Activated T-helper 17 cell treated with anti-CD3 and anti-CD28 coated beads, Interleukin-2, amount 50 U/mL, for 72 hours (primary cell): Measurements from ENCODE around the gene MRPS21. TPM values are rescaled to one million over a fixed set of nuclear protein-coding genes. Genes with fewer than 3 reads are reported as not detected.

Experiments
- ATAC-seq: fragments of 150-1000 bp; cut with Tn5 transposase; replicated peaks from 2 replicates; pipeline ENCODE4 v1.10.0; 2021; ENCODE audit warnings: mild to moderate bottlenecking, moderate library complexity
- H3K27ac Mint-ChIP-seq: one replicate; pipeline ENCODE4 v1.8.0; 2022; ENCODE audit warnings: mixed read lengths
- H3K27me3 Mint-ChIP-seq: one replicate; pipeline ENCODE4 v1.8.0; 2022; ENCODE audit warnings: mixed read lengths
- H3K36me3 Mint-ChIP-seq: one replicate; pipeline ENCODE4 v1.8.0; 2022; ENCODE audit warnings: low read depth, mild to moderate bottlenecking, mixed read lengths
- H3K4me1 Mint-ChIP-seq: one replicate; pipeline ENCODE4 v1.8.0; 2022; ENCODE audit warnings: mixed read lengths
- H3K4me3 Mint-ChIP-seq: one replicate; pipeline ENCODE4 v1.8.0; 2022; ENCODE audit warnings: mild to moderate bottlenecking, mixed read lengths
- H3K9me3 Mint-ChIP-seq: one replicate; pipeline ENCODE4 v1.8.0; 2022; ENCODE audit warnings: mixed read lengths
- total RNA-seq, 2 donors: library from RNA; stranded (reverse); gene quantifications; one replicate each; pipeline ENCODE4 v1.2.3, GENCODE V29; 2022

Gene MRPS21
- total RNA-seq, 2 donors from 2014 or later, result 66.1 to 82.9 TPM

- peak within 1 kb of the TSS; percentile 96 for H3K4me3 Mint-ChIP-seq
- H3K27ac Mint-ChIP-seq, result peak within 1 kb of the TSS; percentile 97
These were observed 24.8 kb upstream of the MRPS21 start, which contains the start of gene APH1A for GRCh38 chr1:150268705-150269403. TSS of gene APH1A (minus strand) at chr1:150269016. CDS start at chr1:150268810, 206 bp downstream.

GRCh38 chr1:150269451-150269850, 24.2 kb upstream of the MRPS21 start:
- ATAC-seq, result no peak
- Mint-ChIP-seq H3K4me3 (peak overlapping the region; percentile 96), H3K27ac (peak overlapping the region; percentile 97), H3K27me3 (no peaks in the 10 kb centered on the region), H3K4me1 (peaks cover 17% of the 10 kb centered on the region), H3K9me3 (no peaks in the 10 kb centered on the region), H3K36me3 (peaks cover 48% of the 10 kb centered on the region)

More at GRCh38 chr1:150268705-150269403, 24.8 kb upstream of the MRPS21 start, which contains the start of gene APH1A:
- Mint-ChIP-seq H3K4me1 (peaks cover 17% of the 10 kb centered on the region), H3K36me3 (peaks cover 50% of the 10 kb centered on the region), H3K9me3 (no peaks in the 10 kb centered on the region), H3K27me3 (no peaks in the 10 kb centered on the region)
- ATAC-seq, result peak; percentile 99

GRCh38 chr1:150271291-150271959, 22.2 kb upstream of the MRPS21 start:
- Mint-ChIP-seq H3K4me1 (peaks cover 17% of the 10 kb centered on the region), H3K4me3 (no peak overlapping the region), H3K27me3 (no peaks in the 10 kb centered on the region), H3K27ac (no peak overlapping the region), H3K9me3 (no peaks in the 10 kb centered on the region), H3K36me3 (peaks cover 29% of the 10 kb centered on the region)
- ATAC-seq, result no peak

- no peak overlapping the region for H3K4me3 Mint-ChIP-seq
- H3K27me3 Mint-ChIP-seq, result no peaks in the 10 kb centered on the region
- peaks cover 10% of the 10 kb centered on the region for H3K4me1 Mint-ChIP-seq
- H3K36me3 Mint-ChIP-seq, result peaks cover 10% of the 10 kb centered on the region
- peak overlapping the region; percentile 1 for H3K27ac Mint-ChIP-seq
- H3K9me3 Mint-ChIP-seq, result no peaks in the 10 kb centered on the region
- ATAC-seq, result no peak
These were observed 20.4 kb upstream of the MRPS21 start for GRCh38 chr1:150273311-150273710.

GRCh38 chr1:150280138-150280707, 13.4 kb upstream of the MRPS21 start:
- H3K36me3 Mint-ChIP-seq, result peaks cover 16% of the 10 kb centered on the region
- H3K4me1 Mint-ChIP-seq, result peaks cover 23% of the 10 kb centered on the region
- H3K27me3 Mint-ChIP-seq, result no peaks in the 10 kb centered on the region
- H3K9me3 Mint-ChIP-seq, result peaks cover 4% of the 10 kb centered on the region
- H3K27ac Mint-ChIP-seq, result peak overlapping the region; percentile 15
- peak overlapping the region; percentile 88 for H3K4me3 Mint-ChIP-seq
- ATAC-seq, result no peak

- Mint-ChIP-seq H3K9me3 (peaks cover 4% of the 10 kb centered on the region), H3K4me3 (peak overlapping the region; percentile 88), H3K36me3 (peaks cover 18% of the 10 kb centered on the region), H3K27me3 (no peaks in the 10 kb centered on the region), H3K4me1 (peaks cover 23% of the 10 kb centered on the region), H3K27ac (peak overlapping the region; percentile 80)
- peak; percentile 37 for ATAC-seq
These were observed 12.4 kb upstream of the MRPS21 start for GRCh38 chr1:150281221-150281757.

- H3K9me3 Mint-ChIP-seq, result peaks cover 4% of the 10 kb centered on the region
- H3K36me3 Mint-ChIP-seq, result peaks cover 22% of the 10 kb centered on the region
- peak within 1 kb of the TSS; percentile 88 for H3K4me3 Mint-ChIP-seq
- H3K27ac Mint-ChIP-seq, result peak within 1 kb of the TSS; percentile 80
- peaks cover 23% of the 10 kb centered on the region for H3K4me1 Mint-ChIP-seq
- no peaks in the 10 kb centered on the region for H3K27me3 Mint-ChIP-seq
- peak; percentile 96 for ATAC-seq
These were observed 11.7 kb upstream of the MRPS21 start, which contains the start of gene CIART for GRCh38 chr1:150281758-150282557. TSS of gene CIART (plus strand) at chr1:150282554. CDS start at chr1:150283268, 714 bp downstream.

- Mint-ChIP-seq H3K4me1 (peaks cover 23% of the 10 kb centered on the region), H3K27ac (peak overlapping the region; percentile 80), H3K36me3 (peaks cover 22% of the 10 kb centered on the region), H3K4me3 (peak overlapping the region; percentile 88), H3K9me3 (peaks cover 4% of the 10 kb centered on the region), H3K27me3 (no peaks in the 10 kb centered on the region)
- ATAC-seq, result no peak
These were observed 11.1 kb upstream of the MRPS21 start for GRCh38 chr1:150282558-150282958.

- Mint-ChIP-seq H3K4me1 (peaks cover 23% of the 10 kb centered on the region), H3K9me3 (peaks cover 4% of the 10 kb centered on the region), H3K36me3 (peaks cover 22% of the 10 kb centered on the region), H3K4me3 (peak overlapping the region; percentile 88), H3K27ac (peak overlapping the region; percentile 37), H3K27me3 (no peaks in the 10 kb centered on the region)
- ATAC-seq, result no peak
These were observed 10.4 kb upstream of the MRPS21 start for GRCh38 chr1:150283260-150283659.

GRCh38 chr1:150288382-150288781, 5.3 kb upstream of the MRPS21 start:
- peaks cover 7% of the 10 kb centered on the region for H3K4me1 Mint-ChIP-seq
- no peak overlapping the region for H3K27ac Mint-ChIP-seq
- no peak overlapping the region for H3K4me3 Mint-ChIP-seq

GRCh38 chr1:150288822-150289221, 4.8 kb upstream of the MRPS21 start:
- no peaks in the 10 kb centered on the region for H3K9me3 Mint-ChIP-seq
- no peak overlapping the region for H3K27ac Mint-ChIP-seq

More at GRCh38 chr1:150288382-150288781, 5.3 kb upstream of the MRPS21 start:
- Mint-ChIP-seq H3K27me3 (no peaks in the 10 kb centered on the region), H3K9me3 (no peaks in the 10 kb centered on the region), H3K36me3 (peaks cover 16% of the 10 kb centered on the region)
- no peak for ATAC-seq

GRCh38 chr1:150295476-150295875, 1.8 kb downstream of the MRPS21 start:
- peak overlapping the region; percentile 49 for H3K4me3 Mint-ChIP-seq
- ATAC-seq, result no peak
- no peaks in the 10 kb centered on the region for H3K9me3 Mint-ChIP-seq
- H3K36me3 Mint-ChIP-seq, result peaks cover 70% of the 10 kb centered on the region
- peaks cover 22% of the 10 kb centered on the region for H3K4me1 Mint-ChIP-seq
- peak overlapping the region; percentile 17 for H3K27ac Mint-ChIP-seq
- no peaks in the 10 kb centered on the region for H3K27me3 Mint-ChIP-seq

More at GRCh38 chr1:150288822-150289221, 4.8 kb upstream of the MRPS21 start:
- Mint-ChIP-seq H3K4me3 (no peak overlapping the region), H3K27me3 (no peaks in the 10 kb centered on the region), H3K36me3 (peaks cover 16% of the 10 kb centered on the region), H3K4me1 (peaks cover 9% of the 10 kb centered on the region)
- no peak for ATAC-seq

- H3K9me3 Mint-ChIP-seq, result no peaks in the 10 kb centered on the region
- H3K36me3 Mint-ChIP-seq, result peaks cover 97% of the 10 kb centered on the region
- no peak for ATAC-seq
- H3K4me1 Mint-ChIP-seq, result peaks cover 22% of the 10 kb centered on the region
- H3K27me3 Mint-ChIP-seq, result no peaks in the 10 kb centered on the region
- H3K27ac Mint-ChIP-seq, result no peak overlapping the region
- H3K4me3 Mint-ChIP-seq, result no peak overlapping the region
These were observed 6.1 kb downstream of the MRPS21 start for GRCh38 chr1:150299716-150300115.

GRCh38 chr1:150302338-150302737, 8.7 kb downstream of the MRPS21 start:
- Mint-ChIP-seq H3K4me3 (no peak overlapping the region), H3K36me3 (peaks cover 96% of the 10 kb centered on the region), H3K9me3 (no peaks in the 10 kb centered on the region), H3K27ac (peak overlapping the region; percentile 7), H3K4me1 (peaks cover 9% of the 10 kb centered on the region), H3K27me3 (no peaks in the 10 kb centered on the region)
- no peak for ATAC-seq
